GM12878 (cell line): ENCODE results near the gene SEC31A. TPM values are rescaled to one million over a fixed set of nuclear protein-coding genes. Genes with fewer than 3 reads are reported as not detected.

ENCODE experiments used
- ATAC-seq: fragments of 200-7000 bp; cut with Tn5 transposase; 3 replicates; pipeline ENCODE4 v1.9.1; 2020; ENCODE audit warnings: mild to moderate bottlenecking, moderate library complexity
- BruUV-seq: library from RNA; stranded (reverse); fragments of 400-500 nt; replicated peaks from 2 replicates; lab custom pipeline; 2021; lab: Mats Ljungman, UMichigan
- CTCF ChIA-PET: fragments of 300-600 bp; sonication (Branson Sonifier 250); formaldehyde crosslinking; extraction: SDS; loops from one replicate; lab custom pipeline; 2021; ENCODE audit warnings: inconsistent platforms; lab: Yijun Ruan, JAX
- POLR2A ChIA-PET: fragments of 350-600 bp; formaldehyde crosslinking; extraction: SDS; loops from one replicate; lab custom pipeline; 2021; ENCODE audit warnings: inconsistent platforms; lab: Charles Lee
- RAD21 ChIA-PET: fragments of 300-600 bp; sonication (Branson Sonifier 250); formaldehyde crosslinking; loops from one replicate; lab custom pipeline; 2023; ENCODE audit warnings: antibody characterized with exemption; ENCODE audit not compliant: unreplicated experiment; lab: Charles Lee
- SMC1A ChIA-PET: fragments of 300-600 bp; sonication (Branson Sonifier 250); formaldehyde crosslinking; loops from one replicate; lab custom pipeline; 2023; ENCODE audit not compliant: unreplicated experiment, uncharacterized antibody; lab: Charles Lee
- DNase-seq: peaks from one replicate; pipeline ENCODE4 v3.0.0-alpha.2; 2011; ENCODE audit warnings: low read depth, low spot score
- FAIRE-seq: peaks from 3 replicates; lab custom pipeline; 2011; peaks lifted over from hg19 to GRCh38; lab: Jason Lieb, UNC
- H2AFZ ChIP-seq: 2 replicates; pipeline ENCODE4 v1.6.0; 2011; ENCODE audit warnings: low read depth, low read length, control low read depth; ENCODE audit not compliant: control insufficient read depth
- H3K27ac ChIP-seq: 2 replicates; pipeline ENCODE4 v1.5.1; 2011; ENCODE audit warnings: control low read depth; ENCODE audit not compliant: control insufficient read depth, insufficient read depth
- H3K27me3 ChIP-seq, 2 experiments: replicated peaks in 1 of 2; 2 replicates each; pipeline versions ENCODE4 v1.6.0 to v1.6.1; 2011; ENCODE audit warnings: low read length in 1 of 2; ENCODE audit not compliant: control insufficient read depth in 2 of 2, insufficient read depth in 2 of 2
- H3K36me3 ChIP-seq, 2 experiments: 2 replicates each; pipeline ENCODE4 v1.5.1; 2011; ENCODE audit warnings: low read length in 1 of 2; ENCODE audit not compliant: control insufficient read depth in 2 of 2, insufficient read depth in 2 of 2
- H3K4me1 ChIP-seq: 2 replicates; pipeline ENCODE4 v1.6.1; 2011; ENCODE audit warnings: mild to moderate bottlenecking, low read length, moderate library complexity, mixed read lengths; ENCODE audit not compliant: control insufficient read depth, insufficient read depth
- H3K4me2 ChIP-seq: 2 replicates; pipeline ENCODE4 v1.6.0; 2011; ENCODE audit warnings: control low read depth; ENCODE audit not compliant: control insufficient read depth, insufficient read depth
- H3K4me3 ChIP-seq: fragments of 200-600 bp; sonication (generic); 2 replicates; pipeline ENCODE4 v1.5.1; 2016
- H3K79me2 ChIP-seq: 2 replicates; pipeline ENCODE4 v1.6.0; 2011; ENCODE audit warnings: low read length; ENCODE audit not compliant: control insufficient read depth, insufficient read depth
- H3K9ac ChIP-seq: 2 replicates; pipeline ENCODE4 v1.8.0; 2011; ENCODE audit warnings: low read length, control low read depth, mixed read lengths; ENCODE audit not compliant: control insufficient read depth, insufficient read depth
- H3K9me3 ChIP-seq: replicated peaks from 3 replicates; pipeline ENCODE4 v1.5.1; 2011; ENCODE audit warnings: mild to moderate bottlenecking, low read length; ENCODE audit not compliant: control insufficient read depth, insufficient read depth
- H4K20me1 ChIP-seq: 2 replicates; pipeline ENCODE4 v1.6.0; 2011; ENCODE audit not compliant: control insufficient read depth, insufficient read depth
- BRCA1 ChIP-seq: IDR thresholded peaks from 2 replicates; pipeline ENCODE4 v1.6.1; 2011; ENCODE audit warnings: low read depth, low read length, improper control_type of control experiment
- CBX3 ChIP-seq: fragments of 200-600 bp; sonication (generic); IDR thresholded peaks from 2 replicates; pipeline ENCODE4 v1.6.1; 2016; ENCODE audit warnings: low read depth, borderline replicate concordance
- E2F4 ChIP-seq: IDR thresholded peaks from 2 replicates; pipeline ENCODE4 v1.6.1; 2012; ENCODE audit warnings: low read depth, low read length, improper control_type of control experiment
- ESRRA ChIP-seq: IDR thresholded peaks from 2 replicates; pipeline ENCODE4 v1.6.1; 2012; ENCODE audit warnings: mild to moderate bottlenecking, low read length, improper control_type of control experiment
- EZH2 ChIP-seq: IDR thresholded peaks from 2 replicates; pipeline ENCODE4 v1.6.1; 2012; ENCODE audit warnings: low read depth, mild to moderate bottlenecking, control low read depth, inconsistent platforms, low read length, borderline replicate concordance; ENCODE audit not compliant: control insufficient read depth
- SREBF1 ChIP-seq: IDR thresholded peaks from 2 replicates; pipeline ENCODE4 v1.6.1; 2012; ENCODE audit warnings: mild to moderate bottlenecking, low read length
- SREBF2 ChIP-seq: IDR thresholded peaks from 2 replicates; pipeline ENCODE4 v1.6.1; 2012; ENCODE audit warnings: mild to moderate bottlenecking, low read length
- WGBS: methylation state at CpG from one replicate; pipeline ENCODE4 v1.1.6; 2016; ENCODE audit warnings: low lambda C conversion rate; ENCODE audit not compliant: insufficient replicate concordance, insufficient coverage; ENCODE audit errors: missing lambda C conversion rate; 5-methylcytosine and 5-hydroxymethylcytosine counted together
- in situ Hi-C: fragments of 300-500 bp; cut with MboI; formaldehyde crosslinking; loops from 9 replicates; pipeline ENCODE4 v1.14.3; 2018; ENCODE audit warnings: mixed read lengths
- intact Hi-C: fragments of 100-400 bp; cut with micrococcal nuclease; formaldehyde crosslinking; loops from one replicate; pipeline ENCODE4 v1.14.2; 2022; ENCODE audit not compliant: unreplicated experiment
- polyA plus RNA-seq, 11 experiments: library from polyadenylated mRNA; depleted of rRNA in 4 of 11; unstranded in 6 of 11; stranded (reverse) in 5 of 11; fragments of >200 nt; fragmentation: Nextera tagmentation in 4 of 11; fragmentation: Illumina TruSeq in 1 of 11; extraction: Ambion mirVana in 4 of 11; extraction: Trizol in 1 of 11; gene quantifications; 1 replicate in 1 of 11; 2 replicates in 10 of 11; pipeline versions ENCODE4 v1.2.1 to v1.2.3, GENCODE V29; 2011 to 2016; ENCODE audit warnings: inconsistent platforms in 2 of 11, missing spikeins in 2 of 11, low read depth in 1 of 11
- total RNA-seq, 4 experiments: library from RNA; depleted of rRNA in 3 of 4; stranded (reverse); fragments of >200 nt in 3 of 4; fragmentation: Illumina TruSeq in 1 of 4; extraction: Trizol in 1 of 4; gene quantifications; 2 replicates each; pipeline versions ENCODE4 v1.2.1 to v1.2.3, GENCODE V29; 2013 to 2021
- TF ChIP-seq, protein P1 (sequence below): IDR thresholded peaks from 2 replicates; pipeline ENCODE4 v1.6.1; 2011; ENCODE audit warnings: borderline replicate concordance, low read depth, mild to moderate bottlenecking, moderate library complexity, low read length; ENCODE audit not compliant: insufficient read depth, poor library complexity, severe bottlenecking

Gene SEC31A
- total and polyA plus RNA-seq, 10 of the 15 experiments (the other 5 are each of a cell fraction or from before 2014, with no cell fraction given), result 74.6 to 171 (median 129) TPM

- ChIA-PET CTCF (no interaction called here), RAD21 (no interaction called here), SMC1A (interaction anchor here (3.1 kb wide), 1 partner anchor 13 kb away, joined by 13 read pairs; the partner anchor contains the start of gene SCD5), POLR2A (no interaction called here)
- no peaks in the 10 kb centered on the region for H3K79me2 ChIP-seq
- no peaks in the 10 kb centered on the region for H3K9me3 ChIP-seq
- no peaks in the 10 kb centered on the region for H3K4me1 ChIP-seq
- TF ChIP-seq ESRRA, result no peak
- TF ChIP-seq, protein P1, sequence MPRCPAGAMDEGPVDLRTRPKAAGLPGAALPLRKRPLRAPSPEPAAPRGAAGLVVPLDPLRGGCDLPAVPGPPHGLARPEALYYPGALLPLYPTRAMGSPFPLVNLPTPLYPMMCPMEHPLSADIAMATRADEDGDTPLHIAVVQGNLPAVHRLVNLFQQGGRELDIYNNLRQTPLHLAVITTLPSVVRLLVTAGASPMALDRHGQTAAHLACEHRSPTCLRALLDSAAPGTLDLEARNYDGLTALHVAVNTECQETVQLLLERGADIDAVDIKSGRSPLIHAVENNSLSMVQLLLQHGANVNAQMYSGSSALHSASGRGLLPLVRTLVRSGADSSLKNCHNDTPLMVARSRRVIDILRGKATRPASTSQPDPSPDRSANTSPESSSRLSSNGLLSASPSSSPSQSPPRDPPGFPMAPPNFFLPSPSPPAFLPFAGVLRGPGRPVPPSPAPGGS, result no peak
- TF ChIP-seq E2F4, result no peak
- TF ChIP-seq EZH2, result no peak
- TF ChIP-seq SREBF2, result no peak
- no peak for TF ChIP-seq SREBF1
- no peak for TF ChIP-seq CBX3
- no peak for TF ChIP-seq BRCA1
- intact Hi-C loops, result no loop called here
- no TSS peak for BruUV-seq
- H4K20me1 ChIP-seq, result no peaks in the 10 kb centered on the region
- H3K36me3 ChIP-seq, result no peaks in the 10 kb centered on the region
- H3K27me3 ChIP-seq, result no peaks in the 10 kb centered on the region
- FAIRE-seq, result no peak
- H3K9ac ChIP-seq, result no peak overlapping the region
- WGBS, result 54% methylated on average over 4 of the region's 4 CpGs
- in situ Hi-C loops, result no loop called here
- H3K27ac ChIP-seq, result no peak overlapping the region
- no peak overlapping the region for H2AFZ ChIP-seq
- no peak for ATAC-seq
- DNase-seq, result no peak
- no peak overlapping the region for H3K4me2 ChIP-seq
- H3K4me3 ChIP-seq, result no peak overlapping the region
Measured at GRCh38 chr4:82786828-82787227, 104.1 kb downstream of the SEC31A start.
